ENCODE measurements around the gene GRIP1.

- TF ChIP-seq CTCF (IDR thresholded peaks at IDR 0.05) (no peak), POLR2A (IDR thresholded peaks at IDR 0.05) (no peak)
These were observed 240.3 kb downstream of the GRIP1 start for GRCh38 chr12:66438601-66439000.

Measured in prostate gland (tissue), 2 donors.